ENCODE data around the gene MLH3. TPM values are rescaled to one million over a fixed set of nuclear protein-coding genes. Genes with fewer than 3 reads are reported as not detected.

MLH3 gene
- total RNA-seq, 1 donor from 2014 or later, result 21.7 TPM

- POLR2A ChIA-PET, result interaction anchor here (0.6 to 1.4 kb wide), 8 partner anchors 12 to 1592 kb away, joined by 3 to 6 read pairs (median 4); partner anchors contain the start of genes EIF2B2, MLH3 and NEK9
- peaks cover 19% of the 10 kb centered on the region for H3K4me1 Mint-ChIP-seq
- H3K9me3 Mint-ChIP-seq, result no peaks in the 10 kb centered on the region
- CTCF ChIA-PET, result interaction anchor here (1.1 kb wide), 1 partner anchor 14 kb away, joined by 4 read pairs; no protein-coding TSS in a partner anchor
- intact Hi-C loops (cut with micrococcal nuclease), result loop anchor here (5.0 to 10.0 kb wide), 2 partner anchors 301 to 349 kb away; partner anchors contain the start of genes AREL1, FCF1 and YLPM1
- peak; percentile 90 for DNase-seq
- H3K4me3 Mint-ChIP-seq, result peak within 1 kb of the TSS; percentile 100
- H3K27ac Mint-ChIP-seq, result peak within 1 kb of the TSS; percentile 94
- no peaks in the 10 kb centered on the region for H3K27me3 Mint-ChIP-seq
- peak; percentile 99 for ATAC-seq (ENCODE audit: low read depth)
- TF ChIP-seq CTCF (IDR thresholded peaks at IDR 0.05), result no peak
- peaks cover 19% of the 10 kb centered on the region for H3K36me3 Mint-ChIP-seq (ENCODE audit: low read depth)
Observed at GRCh38 chr14:75063491-75064204, 12.4 kb upstream of the MLH3 start, which contains the start of gene ACYP1. Gene ACYP1 (minus strand): TSS chr14:75064024. CDS start chr14:75063553, 471 bp downstream.

- Mint-ChIP-seq H3K27ac (peak overlapping the region; percentile 94), H3K4me3 (peak overlapping the region; percentile 100), H3K4me1 (peaks cover 19% of the 10 kb centered on the region), H3K36me3 (ENCODE audit: low read depth) (peaks cover 19% of the 10 kb centered on the region), H3K9me3 (no peaks in the 10 kb centered on the region), H3K27me3 (no peaks in the 10 kb centered on the region)
- intact Hi-C loops (cut with micrococcal nuclease), result loop anchor here (5.0 to 10.0 kb wide), 2 partner anchors 301 to 348 kb away; partner anchors contain the start of genes AREL1, FCF1 and YLPM1
- ATAC-seq (ENCODE audit: low read depth) (no peak), DNase-seq (no peak)
- POLR2A ChIA-PET, result interaction anchor here (1.2 kb wide), 1 partner anchor 13 kb away, joined by 4 read pairs; no protein-coding TSS in a partner anchor
- TF ChIP-seq CTCF (IDR thresholded peaks at IDR 0.05), result no peak
- CTCF ChIA-PET, result interaction anchor here (0.7 to 1.1 kb wide), 2 partner anchors 25 to 301 kb away, joined by 3 to 4 read pairs; no protein-coding TSS in a partner anchor
Observed at GRCh38 chr14:75063013-75063412, 11.7 kb upstream of the MLH3 start.

- Mint-ChIP-seq H3K9me3 (no peaks in the 10 kb centered on the region), H3K27me3 (no peaks in the 10 kb centered on the region), H3K27ac (no peak overlapping the region), H3K36me3 (ENCODE audit: low read depth) (peaks cover 21% of the 10 kb centered on the region), H3K4me3 (no peak overlapping the region), H3K4me1 (peaks cover 19% of the 10 kb centered on the region)
- no peak for DNase-seq
- intact Hi-C loops (cut with micrococcal nuclease), result loop anchor here (5.0 to 10.0 kb wide), 2 partner anchors 298 to 346 kb away; partner anchors contain the start of genes AREL1, FCF1 and YLPM1
- ATAC-seq (ENCODE audit: low read depth), result no peak
- no peak for TF ChIP-seq CTCF (IDR thresholded peaks at IDR 0.05)
- ChIA-PET CTCF (no interaction called here), POLR2A (no interaction called here)
Observed at GRCh38 chr14:75060420-75060819, 9.2 kb upstream of the MLH3 start.

- H3K4me3 Mint-ChIP-seq, result no peak overlapping the region
- DNase-seq, result no peak
- H3K27ac Mint-ChIP-seq, result no peak overlapping the region
- no peak for ATAC-seq (ENCODE audit: low read depth)
- ChIA-PET POLR2A (no interaction called here), CTCF (no interaction called here)
- H3K36me3 Mint-ChIP-seq (ENCODE audit: low read depth), result peaks cover 21% of the 10 kb centered on the region
- H3K27me3 Mint-ChIP-seq, result no peaks in the 10 kb centered on the region
- intact Hi-C loops (cut with micrococcal nuclease), result loop anchor here (5.0 to 10.0 kb wide), 2 partner anchors 297 to 345 kb away; partner anchors contain the start of genes AREL1, FCF1 and YLPM1
- no peak for TF ChIP-seq CTCF (IDR thresholded peaks at IDR 0.05)
- H3K9me3 Mint-ChIP-seq, result no peaks in the 10 kb centered on the region
- H3K4me1 Mint-ChIP-seq, result peaks cover 16% of the 10 kb centered on the region
Observed at GRCh38 chr14:75059642-75060041, 8.4 kb upstream of the MLH3 start.

- CTCF ChIA-PET, result no interaction called here
- Mint-ChIP-seq H3K9me3 (no peaks in the 10 kb centered on the region), H3K36me3 (ENCODE audit: low read depth) (peaks cover 5% of the 10 kb centered on the region), H3K27me3 (no peaks in the 10 kb centered on the region), H3K4me1 (peaks cover 17% of the 10 kb centered on the region), H3K4me3 (no peak overlapping the region), H3K27ac (no peak overlapping the region)
- no peak for ATAC-seq (ENCODE audit: low read depth)
- intact Hi-C loops (cut with micrococcal nuclease), result no loop called here
- POLR2A ChIA-PET, result no interaction called here
- no peak for DNase-seq
- no peak for TF ChIP-seq CTCF (IDR thresholded peaks at IDR 0.05)
Observed at GRCh38 chr14:75054421-75054820, 3.2 kb upstream of the MLH3 start.

All from activated B cell treated with CpG ODN at 0.5 μM for 24 hours (primary cell).